Keratinocyte (primary cell): Measurements from ENCODE around the gene XRRA1. TPM values are rescaled to one million over a fixed set of nuclear protein-coding genes. Genes with fewer than 3 reads are reported as not detected.

Experiments used
- DNase-seq: peaks from one replicate; pipeline ENCODE4 v3.0.0-alpha.2; 2011; ENCODE audit warnings: low read depth, missing footprints, low spot score
- FAIRE-seq: peaks from 2 replicates; lab custom pipeline; 2011; peaks lifted over from hg19 to GRCh38; lab: Jason Lieb, UNC
- H2AFZ ChIP-seq: 2 replicates; pipeline ENCODE4 v1.6.0; 2012; ENCODE audit warnings: low read length, control low read depth, inconsistent platforms; ENCODE audit not compliant: control insufficient read depth
- H3K27ac ChIP-seq: 2 replicates; pipeline ENCODE4 v1.5.1; 2011; ENCODE audit warnings: low read length; ENCODE audit not compliant: control insufficient read depth, insufficient read depth
- H3K27me3 ChIP-seq: 3 replicates; pipeline ENCODE4 v1.6.0; 2011; ENCODE audit warnings: low read length; ENCODE audit not compliant: control insufficient read depth, insufficient read depth; ENCODE audit errors: extremely low read depth
- H3K36me3 ChIP-seq, 2 experiments: 2 replicates in 1 of 2; 3 replicates in 1 of 2; pipeline ENCODE4 v1.5.1; 2011; ENCODE audit warnings: low read length in 2 of 2, mild to moderate bottlenecking in 1 of 2; ENCODE audit not compliant: control insufficient read depth in 2 of 2, insufficient read depth in 2 of 2; ENCODE audit errors: extremely low read depth in 1 of 2
- H3K4me1 ChIP-seq: 3 replicates; pipeline ENCODE4 v1.5.1; 2011; ENCODE audit warnings: low read length; ENCODE audit not compliant: control insufficient read depth, insufficient read depth; ENCODE audit errors: extremely low read depth
- H3K4me2 ChIP-seq: 3 replicates; pipeline ENCODE4 v1.6.0; 2011; ENCODE audit warnings: low read depth, low read length; ENCODE audit not compliant: control insufficient read depth, insufficient read depth; ENCODE audit errors: extremely low read depth
- H3K4me3 ChIP-seq, 3 experiments: fragments of 200-600 bp in 1 of 3; sonication (generic) in 1 of 3; 2 replicates in 2 of 3; 3 replicates in 1 of 3; pipeline ENCODE4 v1.5.1; 2011 to 2016; ENCODE audit warnings: low read length in 3 of 3, mild to moderate bottlenecking in 3 of 3, control low read depth in 2 of 3, inconsistent platforms in 1 of 3, low read depth in 1 of 3, mixed read lengths in 1 of 3, mixed run types in 1 of 3, moderate library complexity in 1 of 3; ENCODE audit not compliant: control insufficient read depth in 2 of 3, insufficient read depth in 2 of 3; ENCODE audit errors: extremely low read depth in 1 of 3
- H3K79me2 ChIP-seq: 2 replicates; pipeline ENCODE4 v1.6.0; 2012; ENCODE audit warnings: low read length; ENCODE audit not compliant: control insufficient read depth, insufficient read depth
- H3K9ac ChIP-seq: 3 replicates; pipeline ENCODE4 v1.6.0; 2011; ENCODE audit warnings: low read length; ENCODE audit not compliant: control insufficient read depth, insufficient read depth; ENCODE audit errors: extremely low read depth
- H3K9me1 ChIP-seq: 3 replicates; pipeline ENCODE4 v1.6.0; 2011; ENCODE audit warnings: low read length; ENCODE audit not compliant: control insufficient read depth, insufficient read depth; ENCODE audit errors: extremely low read depth
- H3K9me3 ChIP-seq: 2 replicates; pipeline ENCODE4 v1.5.1; 2012; ENCODE audit warnings: low read depth, low read length; ENCODE audit not compliant: control insufficient read depth
- H4K20me1 ChIP-seq: 3 replicates; pipeline ENCODE4 v1.6.0; 2011; ENCODE audit warnings: low read length; ENCODE audit not compliant: control insufficient read depth, insufficient read depth; ENCODE audit errors: extremely low read depth
- CTCF ChIP-seq, 3 experiments: IDR thresholded peaks in 1 of 3; conservative IDR thresholded peaks in 1 of 3; optimal IDR thresholded peaks in 1 of 3; 2 replicates in 2 of 3; 3 replicates in 1 of 3; pipeline versions ENCODE3 to v1.5.1; 2011; ENCODE audit warnings: low read length in 3 of 3, mild to moderate bottlenecking in 3 of 3, moderate library complexity in 2 of 3, control low read depth in 1 of 3, inconsistent platforms in 1 of 3; ENCODE audit not compliant: insufficient read depth in 2 of 3; ENCODE audit errors: extremely low read depth in 1 of 3
- EZH2 ChIP-seq: IDR thresholded peaks from one replicate; pipeline ENCODE4 v1.6.1; 2012; ENCODE audit warnings: inconsistent platforms, mild to moderate bottlenecking, low read length, moderate library complexity
- dilution Hi-C: fragments of 300-500 bp; cut with MboI; formaldehyde crosslinking; loops from one replicate; pipeline ENCODE4 v1.7.0; 2020; ENCODE audit warnings: low sequenced_read_pairs; ENCODE audit not compliant: extremely low pct_ligation_motif_present
- polyA plus RNA-seq, 5 experiments: library from polyadenylated mRNA; depleted of rRNA in 3 of 5; stranded (reverse) in 3 of 5; stranded (forward) in 1 of 5; unstranded in 1 of 5; fragments of >200 nt; gene quantifications; 1 replicate in 1 of 5; 2 replicates in 3 of 5; 3 replicates in 1 of 5; pipeline versions ENCODE4 v1.2.1 to v1.2.3, GENCODE V29; 2011 to 2012; ENCODE audit warnings: missing spikeins in 2 of 5, low read depth in 1 of 5, low replicate concordance in 1 of 5

Gene XRRA1
- polyA plus RNA-seq, 1 donor (not counting 4 experiments of a cell fraction or from before 2014, with no cell fraction given): 9.1 TPM

DNA sequence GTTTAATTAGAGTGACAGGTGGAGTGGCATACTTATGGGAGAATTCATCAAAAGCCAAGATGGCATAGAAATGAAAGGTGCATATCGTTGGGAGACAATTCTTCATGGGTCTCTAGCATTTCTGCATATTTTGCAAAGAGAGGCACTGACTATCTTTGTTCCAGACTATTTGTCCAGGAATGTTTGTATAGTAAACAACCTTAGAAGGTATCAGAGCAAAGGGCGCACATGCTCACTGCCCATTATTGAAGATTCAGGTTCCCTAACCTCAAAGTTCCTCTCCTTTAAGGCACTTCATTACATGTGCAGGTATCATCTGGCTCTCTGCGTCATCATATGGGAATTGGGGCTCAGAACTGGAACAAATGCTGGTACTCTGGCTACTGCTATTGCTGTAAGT lies 35.2 kb upstream of the XRRA1 start:
- Histone ChIP-seq H3K4me3 (no peak overlapping the region), H3K27ac (no peak overlapping the region), H3K9me1 (no peaks in the 10 kb centered on the region), H3K9me3 (no peaks in the 10 kb centered on the region), H4K20me1 (no peaks in the 10 kb centered on the region), H2AFZ (no peak overlapping the region), H3K4me1 (no peaks in the 10 kb centered on the region), H3K9ac (no peak overlapping the region), H3K79me2 (no peaks in the 10 kb centered on the region), H3K36me3 (peaks cover 4% of the 10 kb centered on the region in 2 experiments), H3K27me3 (no peaks in the 10 kb centered on the region), H3K4me2 (no peak overlapping the region)
- no peak for TF ChIP-seq EZH2
- TF ChIP-seq CTCF (optimal IDR thresholded peaks at IDR 0.05 in 1 of 3, IDR thresholded peaks at IDR 0.05 in 1 of 3, conservative IDR thresholded peaks at IDR 0.05 in 1 of 3; ENCODE audit: extremely low read depth in 1 of 3, insufficient read depth in 2 of 3, low read length in 3 of 3): no peak
- FAIRE-seq (no peak), DNase-seq (no peak)
- dilution Hi-C loops: no loop called here

- dilution Hi-C loops: no loop called here
Observed at GRCh38 chr11:74981888-74982287, 33.0 kb upstream of the XRRA1 start.

More at GRCh38 chr11:74981888-74982287, 33.0 kb upstream of the XRRA1 start:
- H3K9me1 ChIP-seq: no peaks in the 10 kb centered on the region
- no peak overlapping the region for H3K4me3 ChIP-seq
- no peaks in the 10 kb centered on the region for H3K27me3 ChIP-seq
- H3K9me3 ChIP-seq: no peaks in the 10 kb centered on the region
- H3K4me2 ChIP-seq: no peak overlapping the region
- H3K4me1 ChIP-seq: no peaks in the 10 kb centered on the region
- peaks cover 6 to 8% of the 10 kb centered on the region in 2 experiments for H3K36me3 ChIP-seq
- H3K79me2 ChIP-seq: no peaks in the 10 kb centered on the region
- no peak overlapping the region for H3K9ac ChIP-seq
- no peak overlapping the region for H2AFZ ChIP-seq
- H3K27ac ChIP-seq: no peak overlapping the region
- TF ChIP-seq EZH2: no peak
- TF ChIP-seq CTCF (optimal IDR thresholded peaks at IDR 0.05 in 1 of 3, IDR thresholded peaks at IDR 0.05 in 1 of 3, conservative IDR thresholded peaks at IDR 0.05 in 1 of 3; ENCODE audit: extremely low read depth in 1 of 3, insufficient read depth in 2 of 3, low read length in 3 of 3): no peak
- FAIRE-seq (no peak), DNase-seq (no peak)
- H4K20me1 ChIP-seq: no peaks in the 10 kb centered on the region
